Erythroblast (primary cell): Measurements from ENCODE around the gene OR2B3.

Experiments
- GATA1 ChIP-seq: IDR thresholded peaks from 2 replicates; pipeline ENCODE4 v1.6.1; 2011; ENCODE audit warnings: low read depth, mild to moderate bottlenecking, control low read depth, low read length, moderate library complexity
- POLR2A ChIP-seq: IDR thresholded peaks from 2 replicates; pipeline ENCODE4 v1.6.1; 2011; ENCODE audit warnings: mild to moderate bottlenecking, low read length

GRCh38 chr6:29097803-29098202 lies 10.7 kb upstream of the OR2B3 start:
- TF ChIP-seq POLR2A (no peak), GATA1 (no peak)
